GM12878 (cell line): Measurements from ENCODE around the gene DLG1. TPM values are rescaled to one million over a fixed set of nuclear protein-coding genes. Genes with fewer than 3 reads are reported as not detected.

Experiments
- ATAC-seq: fragments of 200-7000 bp; cut with Tn5 transposase; 3 replicates; pipeline ENCODE4 v1.9.1; 2020; ENCODE audit warnings: mild to moderate bottlenecking, moderate library complexity
- BruUV-seq: library from RNA; stranded (reverse); fragments of 400-500 nt; replicated peaks from 2 replicates; lab custom pipeline; 2021; lab: Mats Ljungman, UMichigan
- CTCF ChIA-PET: fragments of 300-600 bp; sonication (Branson Sonifier 250); formaldehyde crosslinking; extraction: SDS; loops from one replicate; lab custom pipeline; 2021; ENCODE audit warnings: inconsistent platforms; lab: Yijun Ruan, JAX
- POLR2A ChIA-PET: fragments of 350-600 bp; formaldehyde crosslinking; extraction: SDS; loops from one replicate; lab custom pipeline; 2021; ENCODE audit warnings: inconsistent platforms; lab: Charles Lee
- RAD21 ChIA-PET: fragments of 300-600 bp; sonication (Branson Sonifier 250); formaldehyde crosslinking; loops from one replicate; lab custom pipeline; 2023; ENCODE audit warnings: antibody characterized with exemption; ENCODE audit not compliant: unreplicated experiment; lab: Charles Lee
- SMC1A ChIA-PET: fragments of 300-600 bp; sonication (Branson Sonifier 250); formaldehyde crosslinking; loops from one replicate; lab custom pipeline; 2023; ENCODE audit not compliant: unreplicated experiment, uncharacterized antibody; lab: Charles Lee
- DNase-seq: peaks from one replicate; pipeline ENCODE4 v3.0.0-alpha.2; 2011; ENCODE audit warnings: low read depth, low spot score
- FAIRE-seq: peaks from 3 replicates; lab custom pipeline; 2011; peaks lifted over from hg19 to GRCh38; lab: Jason Lieb, UNC
- H2AFZ ChIP-seq: 2 replicates; pipeline ENCODE4 v1.6.0; 2011; ENCODE audit warnings: low read depth, low read length, control low read depth; ENCODE audit not compliant: control insufficient read depth
- H3K27ac ChIP-seq: 2 replicates; pipeline ENCODE4 v1.5.1; 2011; ENCODE audit warnings: control low read depth; ENCODE audit not compliant: control insufficient read depth, insufficient read depth
- H3K27me3 ChIP-seq, 2 experiments: replicated peaks in 1 of 2; 2 replicates each; pipeline versions ENCODE4 v1.6.0 to v1.6.1; 2011; ENCODE audit warnings: low read length in 1 of 2; ENCODE audit not compliant: control insufficient read depth in 2 of 2, insufficient read depth in 2 of 2
- H3K36me3 ChIP-seq, 2 experiments: 2 replicates each; pipeline ENCODE4 v1.5.1; 2011; ENCODE audit warnings: low read length in 1 of 2; ENCODE audit not compliant: control insufficient read depth in 2 of 2, insufficient read depth in 2 of 2
- H3K4me1 ChIP-seq: 2 replicates; pipeline ENCODE4 v1.6.1; 2011; ENCODE audit warnings: mild to moderate bottlenecking, low read length, moderate library complexity, mixed read lengths; ENCODE audit not compliant: control insufficient read depth, insufficient read depth
- H3K4me2 ChIP-seq: 2 replicates; pipeline ENCODE4 v1.6.0; 2011; ENCODE audit warnings: control low read depth; ENCODE audit not compliant: control insufficient read depth, insufficient read depth
- H3K4me3 ChIP-seq: fragments of 200-600 bp; sonication (generic); 2 replicates; pipeline ENCODE4 v1.5.1; 2016
- H3K79me2 ChIP-seq: 2 replicates; pipeline ENCODE4 v1.6.0; 2011; ENCODE audit warnings: low read length; ENCODE audit not compliant: control insufficient read depth, insufficient read depth
- H3K9ac ChIP-seq: 2 replicates; pipeline ENCODE4 v1.8.0; 2011; ENCODE audit warnings: low read length, control low read depth, mixed read lengths; ENCODE audit not compliant: control insufficient read depth, insufficient read depth
- H3K9me3 ChIP-seq: replicated peaks from 3 replicates; pipeline ENCODE4 v1.5.1; 2011; ENCODE audit warnings: mild to moderate bottlenecking, low read length; ENCODE audit not compliant: control insufficient read depth, insufficient read depth
- H4K20me1 ChIP-seq: 2 replicates; pipeline ENCODE4 v1.6.0; 2011; ENCODE audit not compliant: control insufficient read depth, insufficient read depth
- ATF7 ChIP-seq: fragments of 450-650 bp; IDR thresholded peaks from 2 replicates; pipeline ENCODE4 v1.6.1; 2016; ENCODE audit warnings: low read depth, mild to moderate bottlenecking
- CREM ChIP-seq: IDR thresholded peaks from 2 replicates; pipeline ENCODE4 v1.6.1; 2014; ENCODE audit warnings: antibody characterized with exemption, low read depth
- IKZF1 ChIP-seq: fragments of 450-650 bp; conservative IDR thresholded peaks from 2 replicates; pipeline ENCODE4 v1.6.1; 2017; ENCODE audit warnings: antibody characterized with exemption, mild to moderate bottlenecking
- NRF1 ChIP-seq: conservative IDR thresholded peaks from 2 replicates; pipeline ENCODE4 v1.6.1; 2011; ENCODE audit warnings: mild to moderate bottlenecking, low read depth, low read length, improper control_type of control experiment
- TBL1XR1 ChIP-seq: IDR thresholded peaks from 2 replicates; pipeline ENCODE4 v1.6.1; 2012; ENCODE audit warnings: low read depth, low read length, improper control_type of control experiment
- TCF12 ChIP-seq: IDR thresholded peaks from 2 replicates; pipeline ENCODE4 v1.6.1; 2011; ENCODE audit warnings: low read depth, mild to moderate bottlenecking, low read length
- ZNF274 ChIP-seq: IDR thresholded peaks from one replicate; pipeline ENCODE4 v1.8.0; 2011; ENCODE audit not compliant: insufficient read length, insufficient read depth
- WGBS: methylation state at CpG from one replicate; pipeline ENCODE4 v1.1.6; 2016; ENCODE audit warnings: low lambda C conversion rate; ENCODE audit not compliant: insufficient replicate concordance, insufficient coverage; ENCODE audit errors: missing lambda C conversion rate; 5-methylcytosine and 5-hydroxymethylcytosine counted together
- in situ Hi-C: fragments of 300-500 bp; cut with MboI; formaldehyde crosslinking; loops from 9 replicates; pipeline ENCODE4 v1.14.3; 2018; ENCODE audit warnings: mixed read lengths
- intact Hi-C: fragments of 100-400 bp; cut with micrococcal nuclease; formaldehyde crosslinking; loops from one replicate; pipeline ENCODE4 v1.14.2; 2022; ENCODE audit not compliant: unreplicated experiment
- polyA plus RNA-seq, 11 experiments: library from polyadenylated mRNA; depleted of rRNA in 4 of 11; unstranded in 6 of 11; stranded (reverse) in 5 of 11; fragments of >200 nt; fragmentation: Nextera tagmentation in 4 of 11; fragmentation: Illumina TruSeq in 1 of 11; extraction: Ambion mirVana in 4 of 11; extraction: Trizol in 1 of 11; gene quantifications; 1 replicate in 1 of 11; 2 replicates in 10 of 11; pipeline versions ENCODE4 v1.2.1 to v1.2.3, GENCODE V29; 2011 to 2016; ENCODE audit warnings: inconsistent platforms in 2 of 11, missing spikeins in 2 of 11, low read depth in 1 of 11
- total RNA-seq, 4 experiments: library from RNA; depleted of rRNA in 3 of 4; stranded (reverse); fragments of >200 nt in 3 of 4; fragmentation: Illumina TruSeq in 1 of 4; extraction: Trizol in 1 of 4; gene quantifications; 2 replicates each; pipeline versions ENCODE4 v1.2.1 to v1.2.3, GENCODE V29; 2013 to 2021
- TF ChIP-seq, protein P1 (sequence below): fragments of 450-650 bp; IDR thresholded peaks from 2 replicates; pipeline ENCODE4 v1.6.1; 2014; ENCODE audit warnings: mild to moderate bottlenecking
- TF ChIP-seq, protein P2 (sequence below): fragments of 450-650 bp; formaldehyde crosslinking; IDR thresholded peaks from 2 replicates; pipeline ENCODE4 v1.5.0; 2022; ENCODE audit warnings: mild to moderate bottlenecking, missing genetic modification characterization

The DLG1 gene
- total and polyA plus RNA-seq, 10 of the 15 experiments (the other 5 are each of a cell fraction or from before 2014, with no cell fraction given) = 9.2 to 63.1 (median 40.1) TPM

DNA sequence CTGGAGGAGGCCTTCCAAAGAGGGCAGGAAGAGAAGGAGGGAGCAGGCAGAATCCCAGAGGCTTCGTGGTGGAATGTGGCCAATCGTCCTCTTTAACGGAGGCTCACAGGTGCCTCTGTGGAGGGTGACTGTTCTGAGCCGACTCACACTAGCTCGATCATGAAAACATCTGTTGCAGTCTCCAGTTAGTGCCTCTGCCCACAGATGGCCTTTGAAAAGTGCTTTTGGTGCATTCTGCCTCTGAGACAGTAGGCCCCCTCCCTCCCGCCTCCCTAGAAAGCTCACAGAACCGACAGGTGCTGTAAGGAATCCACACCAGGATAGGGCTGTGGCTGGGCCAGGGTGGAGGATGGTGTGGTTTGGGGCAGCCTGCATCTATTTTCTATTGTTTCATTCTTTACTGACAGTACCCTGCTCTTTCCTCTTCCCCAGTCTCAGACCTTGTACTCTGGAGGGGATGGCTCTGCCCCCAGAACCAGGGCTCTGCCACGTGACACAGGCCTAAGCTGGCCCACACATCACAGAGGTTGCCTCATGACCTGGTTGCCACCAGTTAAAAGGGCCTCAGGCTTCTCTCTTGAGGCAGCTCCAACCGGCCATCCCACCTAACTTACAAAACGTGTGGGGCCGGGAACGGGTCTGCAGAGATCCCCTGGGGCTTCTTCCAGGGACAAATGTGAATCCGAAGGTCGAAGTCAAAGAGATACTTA lies 302.6 kb downstream of the DLG1 start:
- ChIA-PET CTCF (no interaction called here), SMC1A (interaction anchor here (0.9 to 1.0 kb wide), 2 partner anchors 35 to 158 kb away, joined by 3 read pairs; no protein-coding TSS in a partner anchor), POLR2A (no interaction called here), RAD21 (no interaction called here)
- H3K36me3 ChIP-seq = no peaks in the 10 kb centered on the region
- H4K20me1 ChIP-seq = no peaks in the 10 kb centered on the region
- 77% methylated on average over 14 of the region's 14 CpGs for WGBS
- in situ Hi-C loops (loop anchor here (25.0 kb wide), 1 partner anchor 516 kb away; no protein-coding TSS in a partner anchor), intact Hi-C loops (no loop called here)
- H3K27me3 ChIP-seq = no peaks in the 10 kb centered on the region
- H3K79me2 ChIP-seq = no peaks in the 10 kb centered on the region
- no peak for ATAC-seq
- H3K27ac ChIP-seq = no peak overlapping the region
- no peak for DNase-seq
- no peak overlapping the region for H3K4me2 ChIP-seq
- H3K4me1 ChIP-seq = no peaks in the 10 kb centered on the region
- H3K9ac ChIP-seq = no peak overlapping the region
- H3K9me3 ChIP-seq = no peaks in the 10 kb centered on the region; the same call in 2 of the 3 replicates
- no peak overlapping the region for H3K4me3 ChIP-seq
- TF ChIP-seq TCF12 (no peak), TBL1XR1 (no peak), CREM (no peak), IKZF1 (no peak), NRF1 (no peak), ZNF274 (no peak), ATF7 (no peak)
- TF ChIP-seq, protein P1, sequence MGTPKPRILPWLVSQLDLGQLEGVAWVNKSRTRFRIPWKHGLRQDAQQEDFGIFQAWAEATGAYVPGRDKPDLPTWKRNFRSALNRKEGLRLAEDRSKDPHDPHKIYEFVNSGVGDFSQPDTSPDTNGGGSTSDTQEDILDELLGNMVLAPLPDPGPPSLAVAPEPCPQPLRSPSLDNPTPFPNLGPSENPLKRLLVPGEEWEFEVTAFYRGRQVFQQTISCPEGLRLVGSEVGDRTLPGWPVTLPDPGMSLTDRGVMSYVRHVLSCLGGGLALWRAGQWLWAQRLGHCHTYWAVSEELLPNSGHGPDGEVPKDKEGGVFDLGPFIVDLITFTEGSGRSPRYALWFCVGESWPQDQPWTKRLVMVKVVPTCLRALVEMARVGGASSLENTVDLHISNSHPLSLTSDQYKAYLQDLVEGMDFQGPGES = no peak
- TF ChIP-seq, protein P2, sequence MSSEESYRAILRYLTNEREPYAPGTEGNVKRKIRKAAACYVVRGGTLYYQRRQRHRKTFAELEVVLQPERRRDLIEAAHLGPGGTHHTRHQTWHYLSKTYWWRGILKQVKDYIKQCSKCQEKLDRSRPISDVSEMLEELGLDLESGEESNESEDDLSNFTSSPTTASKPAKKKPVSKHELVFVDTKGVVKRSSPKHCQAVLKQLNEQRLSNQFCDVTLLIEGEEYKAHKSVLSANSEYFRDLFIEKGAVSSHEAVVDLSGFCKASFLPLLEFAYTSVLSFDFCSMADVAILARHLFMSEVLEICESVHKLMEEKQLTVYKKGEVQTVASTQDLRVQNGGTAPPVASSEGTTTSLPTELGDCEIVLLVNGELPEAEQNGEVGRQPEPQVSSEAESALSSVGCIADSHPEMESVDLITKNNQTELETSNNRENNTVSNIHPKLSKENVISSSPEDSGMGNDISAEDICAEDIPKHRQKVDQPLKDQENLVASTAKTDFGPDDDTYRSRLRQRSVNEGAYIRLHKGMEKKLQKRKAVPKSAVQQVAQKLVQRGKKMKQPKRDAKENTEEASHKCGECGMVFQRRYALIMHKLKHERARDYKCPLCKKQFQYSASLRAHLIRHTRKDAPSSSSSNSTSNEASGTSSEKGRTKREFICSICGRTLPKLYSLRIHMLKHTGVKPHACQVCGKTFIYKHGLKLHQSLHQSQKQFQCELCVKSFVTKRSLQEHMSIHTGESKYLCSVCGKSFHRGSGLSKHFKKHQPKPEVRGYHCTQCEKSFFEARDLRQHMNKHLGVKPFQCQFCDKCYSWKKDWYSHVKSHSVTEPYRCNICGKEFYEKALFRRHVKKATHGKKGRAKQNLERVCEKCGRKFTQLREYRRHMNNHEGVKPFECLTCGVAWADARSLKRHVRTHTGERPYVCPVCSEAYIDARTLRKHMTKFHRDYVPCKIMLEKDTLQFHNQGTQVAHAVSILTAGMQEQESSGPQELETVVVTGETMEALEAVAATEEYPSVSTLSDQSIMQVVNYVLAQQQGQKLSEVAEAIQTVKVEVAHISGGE (CRISPR knock-in tag) = no peak
- no peak overlapping the region for H2AFZ ChIP-seq
- BruUV-seq = no TSS peak
- FAIRE-seq = no peak
